ENCODE results near the gene B3GAT2.
"Not testable (repeated sequence)": the region's sequence is repeated elsewhere in the genome, so short reads cannot be mapped to it uniquely, and the experiment has no call there.

The B3GAT2 gene

GRCh38 chr6:70956451-70957283 lies at the start of gene B3GAT2:
Gene B3GAT2 (minus strand): TSS chr6:70957060. CDS start chr6:70956429, 631 bp downstream.
- no peak for DNase-seq (ENCODE audit: low read depth in 1 of 2, low spot score in 1 of 2)

DNA sequence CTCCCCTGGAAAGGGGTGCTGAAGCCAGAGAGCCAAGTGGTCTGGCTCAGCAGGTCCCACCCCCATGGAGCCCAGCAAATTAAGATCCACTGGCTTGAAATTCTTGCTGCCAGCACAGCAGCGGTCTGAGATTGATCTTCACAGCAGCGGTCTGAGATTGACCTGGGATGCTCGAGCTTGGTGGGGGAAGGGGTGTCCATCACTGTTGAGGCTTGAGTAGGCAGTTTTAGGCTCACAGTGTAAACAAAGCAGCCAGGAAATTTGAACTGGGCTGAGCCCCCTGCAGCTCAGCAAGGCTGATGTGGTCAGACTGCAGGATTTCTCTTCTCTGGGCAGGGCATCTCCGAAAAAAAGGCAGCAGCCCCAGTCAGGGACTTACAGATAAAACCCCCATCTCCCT lies 41.3 kb upstream of the B3GAT2 start:
- no peak for DNase-seq (ENCODE audit: low read depth in 1 of 2, low spot score in 1 of 2)

- DNase-seq (ENCODE audit: low read depth in 1 of 2, low spot score in 1 of 2) = no peak
These were observed 40.5 kb upstream of the B3GAT2 start for GRCh38 chr6:70997379-70997778.

- no peak for DNase-seq (ENCODE audit: low read depth in 1 of 2, low spot score in 1 of 2)
These were observed 39.2 kb upstream of the B3GAT2 start for GRCh38 chr6:70996106-70996505.

DNA sequence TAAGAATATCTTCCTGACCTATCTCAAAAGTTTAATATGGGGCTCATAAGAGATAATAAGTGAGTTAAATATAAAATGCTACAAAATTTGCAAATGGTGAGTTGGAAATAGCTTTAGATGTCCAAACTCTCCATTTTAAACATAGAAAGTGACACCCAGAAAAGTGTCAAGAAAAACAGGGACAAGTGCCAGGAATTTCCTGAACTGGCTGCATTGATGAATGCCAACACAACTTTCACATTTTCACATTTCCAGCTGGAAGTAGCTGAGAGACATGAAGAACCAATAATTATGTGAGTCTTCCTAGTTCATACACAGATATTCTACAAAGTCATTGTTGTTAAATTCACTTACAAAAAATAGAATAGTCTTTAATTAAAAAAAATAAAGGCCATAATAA lies 38.6 kb upstream of the B3GAT2 start:
- no peak for DNase-seq (ENCODE audit: low read depth in 1 of 2, low spot score in 1 of 2)

- DNase-seq (ENCODE audit: low read depth in 1 of 2, low spot score in 1 of 2) = no peak
These were observed 34.4 kb upstream of the B3GAT2 start for GRCh38 chr6:70991253-70991652.

DNA sequence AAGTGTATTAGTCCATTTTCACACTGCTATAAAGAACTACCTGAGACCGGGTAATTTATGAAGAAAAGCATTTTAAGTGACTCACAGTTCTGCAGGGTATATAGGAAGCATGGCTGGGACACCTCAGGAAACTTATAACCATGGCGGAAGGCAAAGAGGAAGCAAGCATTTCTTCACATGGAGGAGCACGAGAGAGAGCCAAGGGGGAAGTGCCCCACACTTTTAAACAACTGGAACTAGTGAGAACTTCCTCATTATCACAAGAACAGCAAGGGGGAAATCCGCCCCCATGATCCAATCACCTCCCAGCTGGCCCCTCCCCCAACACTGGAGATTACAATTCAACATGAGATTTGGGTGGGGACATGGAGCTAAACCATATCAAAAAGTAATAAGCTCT lies 28.3 kb upstream of the B3GAT2 start:
- DNase-seq (ENCODE audit: low read depth in 1 of 2, low spot score in 1 of 2) = no peak

- no peak for DNase-seq (ENCODE audit: low read depth in 1 of 2, low spot score in 1 of 2)
These were observed 25.9 kb upstream of the B3GAT2 start for GRCh38 chr6:70982747-70983146.

GRCh38 chr6:70980727-70981126 lies 23.9 kb upstream of the B3GAT2 start:
- DNase-seq (ENCODE audit: low read depth in 1 of 2, low spot score in 1 of 2) = no peak

DNA sequence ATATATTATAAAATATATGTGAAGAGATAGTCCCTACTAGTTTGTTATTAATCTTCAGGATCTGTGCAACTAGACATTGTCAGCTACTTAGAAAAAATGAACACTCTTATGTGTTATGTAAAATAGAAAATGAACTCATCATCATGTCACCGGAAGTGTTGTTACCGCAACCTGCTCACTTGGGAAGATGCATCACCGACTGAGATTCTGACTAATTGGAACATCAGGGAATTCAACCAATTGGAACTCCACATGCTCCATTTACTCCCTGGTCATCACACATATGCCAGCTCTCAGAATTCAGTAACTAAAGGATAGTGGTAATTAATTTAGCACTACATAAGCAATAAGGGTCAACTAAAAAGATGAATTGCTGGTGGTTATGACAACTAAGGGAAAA lies 16.7 kb upstream of the B3GAT2 start:
- no peak for DNase-seq (ENCODE audit: low read depth in 1 of 2, low spot score in 1 of 2)

DNA sequence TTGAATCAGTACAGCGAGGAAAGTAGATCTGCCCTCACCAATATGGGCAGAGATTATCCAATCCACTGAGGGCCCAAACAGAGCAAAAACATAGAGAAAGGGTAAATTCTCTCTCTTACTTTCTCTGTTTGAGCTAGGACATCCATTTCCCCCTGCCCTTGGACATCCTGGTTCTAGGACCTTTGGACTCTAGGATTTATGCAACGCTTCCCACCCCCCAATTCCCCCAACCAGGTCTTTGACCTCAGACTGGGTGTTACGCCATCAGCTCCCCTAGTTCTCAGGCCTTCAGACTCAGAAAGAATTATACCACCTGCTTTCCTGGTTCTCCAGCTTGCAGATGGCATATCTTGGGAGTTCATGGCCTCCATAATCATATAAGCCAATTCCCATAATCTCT lies 10.2 kb upstream of the B3GAT2 start:
- DNase-seq (ENCODE audit: low read depth in 1 of 2, low spot score in 1 of 2) = no peak

GRCh38 chr6:70957284-70957617 lies 391 bp upstream of the B3GAT2 start:
- DNase-seq (ENCODE audit: low read depth in 1 of 2, low spot score in 1 of 2) = no peak

DNA sequence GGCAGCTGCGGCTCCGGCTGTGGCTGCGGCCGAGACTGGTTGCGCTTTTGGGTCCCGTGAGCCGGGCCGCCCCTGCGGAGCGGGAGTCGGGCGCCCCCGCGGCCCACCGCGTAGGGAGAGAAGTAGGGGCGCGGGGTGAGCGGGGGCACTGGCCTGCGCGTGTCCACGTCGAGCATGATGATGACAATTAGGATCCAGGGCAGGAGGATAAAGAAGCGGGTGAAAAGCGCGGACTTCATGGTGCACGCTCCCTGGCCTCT lies 739 bp downstream of the B3GAT2 start:
- DNase-seq (ENCODE audit: low read depth in 1 of 2, low spot score in 1 of 2) = no peak

GRCh38 chr6:70955441-70956190 lies 1.2 kb downstream of the B3GAT2 start:
- DNase-seq (ENCODE audit: low read depth in 1 of 2, low spot score in 1 of 2) = peak; percentile 65 to 81

GRCh38 chr6:70954750-70955149 lies 2.1 kb downstream of the B3GAT2 start:
- no peak for DNase-seq (ENCODE audit: low read depth in 1 of 2, low spot score in 1 of 2)

GRCh38 chr6:70954176-70954575 lies 2.7 kb downstream of the B3GAT2 start:
- DNase-seq (ENCODE audit: low read depth in 1 of 2, low spot score in 1 of 2) = no peak

GRCh38 chr6:70952608-70953165 lies 4.2 kb downstream of the B3GAT2 start:
- DNase-seq (ENCODE audit: low read depth in 1 of 2, low spot score in 1 of 2) = no peak

- not testable (repeated sequence) for DNase-seq (ENCODE audit: low read depth in 1 of 2, low spot score in 1 of 2)
These were observed 12.5 kb downstream of the B3GAT2 start for GRCh38 chr6:70944321-70944720.

DNA sequence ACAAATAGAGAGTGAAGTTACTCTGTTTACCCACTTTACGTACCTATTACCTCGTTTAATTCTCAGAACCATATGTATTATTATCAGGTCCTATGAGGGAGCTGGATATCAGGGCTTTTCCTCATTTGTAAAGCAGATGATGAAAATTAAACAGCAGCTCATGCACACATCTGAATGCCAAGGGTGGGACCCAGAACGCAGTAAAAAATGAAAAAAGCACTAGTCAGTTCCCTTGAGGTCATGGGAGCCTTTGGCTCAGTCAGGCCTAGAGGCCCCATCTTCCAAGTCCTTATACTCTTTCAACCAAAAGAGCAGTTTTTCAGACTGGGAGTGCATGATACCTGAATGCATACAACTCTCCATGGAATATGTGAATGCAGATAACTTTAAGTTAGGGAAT lies 23.0 kb downstream of the B3GAT2 start:
- no peak for DNase-seq (ENCODE audit: low read depth in 1 of 2, low spot score in 1 of 2)

- no peak for DNase-seq (ENCODE audit: low read depth in 1 of 2, low spot score in 1 of 2)
These were observed 51.1 kb downstream of the B3GAT2 start for GRCh38 chr6:70905742-70906141.

- no peak for DNase-seq (ENCODE audit: low read depth in 1 of 2, low spot score in 1 of 2)
These were observed 53.0 kb downstream of the B3GAT2 start for GRCh38 chr6:70903665-70904452.

DNA sequence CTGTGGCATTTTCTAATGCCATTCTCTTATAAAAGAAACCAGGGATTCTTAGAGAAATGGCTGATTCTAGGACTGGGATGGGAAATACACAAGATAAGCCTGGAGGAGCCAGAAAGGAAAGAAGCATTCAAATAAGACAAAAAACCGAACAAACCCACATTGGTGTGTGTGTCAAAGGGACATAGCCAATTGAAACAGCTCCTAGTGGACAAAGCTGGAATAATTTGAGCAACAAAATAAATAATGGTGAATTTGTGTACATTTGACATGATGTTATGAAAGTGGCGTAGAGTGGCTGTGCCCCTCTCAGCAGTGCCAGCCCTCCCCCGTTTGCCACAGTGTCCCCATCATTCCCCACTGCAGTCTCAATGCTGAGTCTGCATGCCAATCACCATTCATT lies 55.5 kb downstream of the B3GAT2 start:
- DNase-seq (ENCODE audit: low read depth in 1 of 2, low spot score in 1 of 2) = no peak

All from stimulated activated CD4-positive, alpha-beta T cell treated with anti-CD3 and anti-CD28 coated beads, Interleukin-15, amount 100 ng/mL, for 1 hour (primary cell).